Peyer's patch (tissue), 4 donors: ENCODE results near the gene PIP5K1C. TPM values are rescaled to one million over a fixed set of nuclear protein-coding genes. Genes with fewer than 3 reads are reported as not detected.
"Not testable (repeated sequence)": the region's sequence is repeated elsewhere in the genome, so short reads cannot be mapped to it uniquely, and the experiment has no call there.

Source experiments
- DNase-seq, 3 donors: peaks; one replicate each; pipeline ENCODE4 v3.0.0-alpha.2; 2017 to 2019
- H3K27ac ChIP-seq, 4 donors: fragments of 200-600 bp; sonication (generic); one replicate each; pipeline ENCODE4 v1.5.1; 2016 to 2019
- H3K27me3 ChIP-seq, 2 donors: fragments of 200-600 bp; sonication (generic); one replicate each; pipeline ENCODE4 v1.5.1; 2019
- H3K36me3 ChIP-seq, 3 donors: fragments of 200-600 bp; sonication (generic); one replicate each; pipeline ENCODE4 v1.5.1; 2016 to 2019
- H3K4me1 ChIP-seq, 4 donors: fragments of 200-600 bp; sonication (generic); one replicate each; pipeline ENCODE4 v1.5.1; 2016 to 2019
- H3K4me3 ChIP-seq, 4 donors: fragments of 200-600 bp; sonication (generic); 1 replicate in 3 of 4; 2 replicates in 1 of 4; pipeline ENCODE4 v1.5.1; 2016 to 2019; ENCODE audit warnings: mild to moderate bottlenecking in 1 of 4
- H3K9me3 ChIP-seq, 4 donors: fragments of 200-600 bp; sonication (generic); one replicate each; pipeline ENCODE4 v1.5.1; 2016 to 2019; ENCODE audit warnings: mild to moderate bottlenecking in 1 of 4
- POLR2A ChIP-seq, 2 donors: fragments of 450-650 bp; IDR thresholded peaks; one replicate each; pipeline ENCODE4 v1.5.1; 2017; ENCODE audit warnings: antibody characterized with exemption in 2 of 2, mild to moderate bottlenecking in 2 of 2, moderate library complexity in 2 of 2
- total RNA-seq, 4 donors: library from RNA; depleted of rRNA; stranded (reverse); fragments of >200 nt; gene quantifications; one replicate each; pipeline ENCODE4 v1.1.0, GENCODE V29; 2016
- TF ChIP-seq, protein P1 (sequence below), 6 experiments: fragments of 450-650 bp in 4 of 6; fragments of 200-600 bp in 2 of 6; sonication (generic) in 1 of 6; IDR thresholded peaks; one replicate each; pipeline ENCODE4 v1.5.1; 2017 to 2019; ENCODE audit warnings: antibody characterized with exemption in 6 of 6, mild to moderate bottlenecking in 3 of 6, moderate library complexity in 1 of 6

PIP5K1C gene
- total RNA-seq, 4 donors from 2014 or later = 22.6 to 27.2 (median 26.1) TPM

DNA sequence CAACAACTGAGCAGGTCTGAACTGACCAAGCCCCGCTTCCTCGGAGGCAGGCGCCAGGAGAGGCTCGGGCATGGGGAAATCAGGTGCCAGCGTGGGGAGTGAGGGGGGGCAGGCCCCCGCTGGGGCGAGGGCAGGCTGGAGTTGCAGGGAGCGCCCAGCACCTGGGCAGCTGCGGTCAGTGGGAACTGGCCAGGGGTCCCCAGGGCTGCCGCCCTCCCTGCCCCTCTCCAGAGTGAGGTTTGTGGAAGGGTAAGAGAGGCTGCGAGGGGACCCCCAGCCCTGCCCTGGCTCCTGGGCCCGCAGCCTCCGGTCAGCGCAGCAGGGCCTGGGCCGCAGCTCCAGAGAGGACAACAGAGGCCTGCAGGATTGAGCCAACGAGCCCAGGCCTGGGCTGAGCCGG lies 32.5 kb downstream of the PIP5K1C start:
- Histone ChIP-seq H3K36me3 (peaks cover 0 to 31% (median 0%) of the 10 kb centered on the region in 3 donors), H3K27ac (peak overlapping the region in 1 of 4 donors; percentile 92), H3K4me1 (peaks cover 0 to 56% (median 15%) of the 10 kb centered on the region in 4 donors), H3K27me3 (no peaks in the 10 kb centered on the region), H3K4me3 (no peak overlapping the region), H3K9me3 (no peaks in the 10 kb centered on the region)
- DNase-seq = no peak
- TF ChIP-seq POLR2A (IDR thresholded peaks at IDR 0.05) = no peak
- TF ChIP-seq, protein P1, sequence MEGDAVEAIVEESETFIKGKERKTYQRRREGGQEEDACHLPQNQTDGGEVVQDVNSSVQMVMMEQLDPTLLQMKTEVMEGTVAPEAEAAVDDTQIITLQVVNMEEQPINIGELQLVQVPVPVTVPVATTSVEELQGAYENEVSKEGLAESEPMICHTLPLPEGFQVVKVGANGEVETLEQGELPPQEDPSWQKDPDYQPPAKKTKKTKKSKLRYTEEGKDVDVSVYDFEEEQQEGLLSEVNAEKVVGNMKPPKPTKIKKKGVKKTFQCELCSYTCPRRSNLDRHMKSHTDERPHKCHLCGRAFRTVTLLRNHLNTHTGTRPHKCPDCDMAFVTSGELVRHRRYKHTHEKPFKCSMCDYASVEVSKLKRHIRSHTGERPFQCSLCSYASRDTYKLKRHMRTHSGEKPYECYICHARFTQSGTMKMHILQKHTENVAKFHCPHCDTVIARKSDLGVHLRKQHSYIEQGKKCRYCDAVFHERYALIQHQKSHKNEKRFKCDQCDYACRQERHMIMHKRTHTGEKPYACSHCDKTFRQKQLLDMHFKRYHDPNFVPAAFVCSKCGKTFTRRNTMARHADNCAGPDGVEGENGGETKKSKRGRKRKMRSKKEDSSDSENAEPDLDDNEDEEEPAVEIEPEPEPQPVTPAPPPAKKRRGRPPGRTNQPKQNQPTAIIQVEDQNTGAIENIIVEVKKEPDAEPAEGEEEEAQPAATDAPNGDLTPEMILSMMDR (IDR thresholded peaks at IDR 0.05) = no peak

DNA sequence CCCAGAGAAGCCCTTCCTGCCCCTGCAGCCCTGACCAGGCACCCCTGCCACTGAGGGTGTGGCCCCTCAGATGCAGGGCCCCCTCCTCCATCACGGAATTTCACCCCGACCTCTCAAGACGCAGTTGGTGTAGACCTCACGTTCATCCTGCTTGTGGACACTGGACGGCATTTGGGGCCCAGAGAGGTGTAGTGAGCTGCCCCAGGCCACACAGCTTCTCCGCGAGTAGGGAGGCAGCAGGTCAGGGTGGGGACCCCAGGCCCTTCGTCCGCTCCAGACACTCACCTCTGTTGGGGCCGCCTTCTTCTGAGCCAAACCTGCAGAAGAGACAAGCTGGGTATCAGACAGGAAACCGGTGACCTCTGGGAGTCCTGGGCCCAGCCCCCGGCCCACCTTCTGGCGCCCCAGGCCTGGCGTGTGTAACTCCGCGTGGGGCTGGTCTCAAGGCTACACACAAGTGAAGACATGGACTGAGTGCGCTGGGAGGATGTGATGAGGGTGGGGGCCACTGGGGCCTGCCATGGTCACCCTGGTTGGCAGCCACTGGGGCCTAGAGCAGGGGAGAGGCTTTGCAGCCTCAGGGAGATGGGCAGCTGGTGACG lies 33.1 kb downstream of the PIP5K1C start:
- Histone ChIP-seq H3K9me3 (no peaks in the 10 kb centered on the region), H3K27me3 (no peaks in the 10 kb centered on the region), H3K4me3 (no peak overlapping the region), H3K27ac (peak overlapping the region in 1 of 4 donors; percentile 92), H3K4me1 (peaks cover 0 to 52% (median 15%) of the 10 kb centered on the region in 4 donors), H3K36me3 (peaks cover 0 to 37% (median 0%) of the 10 kb centered on the region in 3 donors)
- DNase-seq = no peak
- no peak for TF ChIP-seq POLR2A (IDR thresholded peaks at IDR 0.05)
- TF ChIP-seq, protein P1 (IDR thresholded peaks at IDR 0.05) = no peak

DNA sequence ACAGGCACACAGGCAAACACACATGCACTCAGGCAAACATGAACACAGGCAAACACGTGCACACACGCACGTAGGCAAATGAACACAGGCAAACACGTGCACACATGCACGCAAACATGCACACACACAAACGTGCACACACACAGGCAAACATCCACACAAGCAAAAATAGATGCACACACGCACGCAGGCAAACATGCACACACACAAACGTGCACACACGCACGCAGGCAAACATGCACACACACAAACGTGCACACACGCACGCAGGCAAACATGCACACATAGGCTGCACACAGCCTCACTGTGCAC lies 33.8 kb downstream of the PIP5K1C start:
- H3K4me3 ChIP-seq, H3K9me3 ChIP-seq, H3K27ac ChIP-seq, H3K27me3 ChIP-seq, DNase-seq: not testable (repeated sequence)
- H3K36me3 ChIP-seq = peaks cover 0 to 44% (median 0%) of the 10 kb centered on the region in 3 donors
- peaks cover 0 to 45% (median 13%) of the 10 kb centered on the region in 4 donors for H3K4me1 ChIP-seq

DNA sequence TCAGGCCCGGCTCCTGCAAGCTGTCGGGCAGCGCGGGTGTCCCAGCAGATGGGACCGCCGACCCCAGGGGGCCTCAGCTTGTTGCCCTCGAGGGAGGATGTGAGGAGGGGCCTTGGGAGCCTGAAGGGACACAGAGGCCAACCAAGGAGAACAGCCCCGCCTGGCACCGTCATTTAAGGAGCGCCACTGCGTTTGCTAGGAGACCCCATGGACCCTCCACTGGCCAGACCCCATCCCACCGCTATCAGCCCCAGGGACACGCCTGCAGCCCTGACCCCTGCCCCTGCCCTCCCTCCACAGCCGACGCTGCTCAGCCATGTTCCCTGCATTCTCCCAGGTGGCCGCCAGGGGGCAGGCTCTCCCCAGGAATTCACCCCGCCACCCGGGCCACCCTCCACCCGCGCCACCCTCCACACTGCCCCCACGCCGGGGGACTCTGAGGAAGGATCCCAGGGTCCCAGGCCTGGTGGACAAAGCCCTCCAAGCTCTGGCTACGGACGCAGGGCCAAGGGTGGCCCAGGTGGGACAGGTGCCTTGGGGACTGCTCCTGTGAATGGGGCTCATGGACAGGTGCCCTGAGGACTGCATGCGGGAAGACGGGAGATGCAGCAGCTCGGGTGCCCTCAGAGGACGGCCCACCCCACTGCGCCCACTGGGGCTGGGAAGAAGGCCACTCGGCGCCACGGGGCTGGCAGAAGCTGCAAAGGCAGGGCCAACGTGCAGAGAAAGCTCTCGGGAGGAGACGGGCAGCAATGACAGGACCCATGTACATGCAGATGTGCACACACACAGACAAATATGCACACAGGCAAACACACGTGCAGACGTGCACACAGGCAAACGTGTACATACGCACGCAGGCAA lies 34.4 kb downstream of the PIP5K1C start:
- H3K4me1 ChIP-seq = peaks cover 0 to 39% (median 7%) of the 10 kb centered on the region in 4 donors
- no peaks in the 10 kb centered on the region for H3K9me3 ChIP-seq
- H3K27me3 ChIP-seq = no peaks in the 10 kb centered on the region
- peaks cover 0 to 50% (median 0%) of the 10 kb centered on the region in 3 donors for H3K36me3 ChIP-seq
- peak; percentile 71 to 86 (median 83) for DNase-seq
- TF ChIP-seq POLR2A (IDR thresholded peaks at IDR 0.05) = no peak
- TF ChIP-seq, protein P1 (IDR thresholded peaks at IDR 0.05) = peak; percentile 87 to 98 (median 91)
- peak overlapping the region in 1 of 4 donors; percentile 26 for H3K4me3 ChIP-seq
- peak overlapping the region in 1 of 4 donors; percentile 63 for H3K27ac ChIP-seq

DNA sequence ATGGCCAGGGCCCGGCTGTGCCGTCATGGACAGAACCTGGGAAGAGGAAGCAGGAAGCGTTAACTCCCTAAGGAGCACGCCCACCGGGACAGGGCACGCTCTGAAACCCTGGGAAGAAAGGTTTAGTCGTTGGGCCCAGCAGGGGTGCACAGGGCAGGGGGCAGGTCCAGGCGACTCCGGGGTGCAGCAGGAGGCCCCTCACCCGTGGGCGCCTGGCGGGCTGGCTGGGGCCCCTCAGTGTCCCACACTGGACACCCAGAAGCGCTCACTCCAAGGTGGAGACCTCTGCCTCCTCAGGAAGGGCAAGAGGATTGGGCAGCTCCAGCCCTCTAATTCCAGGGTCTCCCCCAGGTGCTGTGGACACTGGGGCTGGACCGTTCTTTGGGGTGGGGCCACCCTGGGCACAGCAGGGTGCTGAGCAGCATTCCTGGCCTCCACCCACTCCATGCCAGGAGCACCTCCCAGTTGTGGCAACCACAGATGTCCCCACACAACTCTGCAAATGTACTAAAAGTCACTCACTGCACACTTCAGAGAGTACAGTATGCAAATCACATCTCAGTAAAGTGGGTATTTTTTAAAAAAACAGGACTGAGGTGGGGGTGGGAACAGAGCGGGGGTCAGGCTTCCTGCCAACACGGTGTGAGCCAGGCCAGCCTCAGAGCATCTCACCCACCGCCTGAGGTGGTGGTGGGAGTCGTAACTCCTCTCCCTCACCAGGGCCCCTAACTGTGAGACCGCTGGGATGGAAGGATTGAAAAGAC lies 35.2 kb downstream of the PIP5K1C start:
- peaks cover 0 to 51% (median 0%) of the 10 kb centered on the region in 3 donors for H3K36me3 ChIP-seq
- DNase-seq = peak in 1 of 3 donors; percentile 24

More for the DNA sequence above, 35.2 kb downstream of the PIP5K1C start:
- Histone ChIP-seq H3K27me3 (no peaks in the 10 kb centered on the region), H3K27ac (peak overlapping the region in 1 of 4 donors; percentile 63), H3K4me3 (peak overlapping the region in 1 of 4 donors; percentile 26), H3K9me3 (no peaks in the 10 kb centered on the region), H3K4me1 (peaks cover 0 to 32% (median 1%) of the 10 kb centered on the region in 4 donors)
- TF ChIP-seq POLR2A (IDR thresholded peaks at IDR 0.05) = no peak
- TF ChIP-seq, protein P1 (IDR thresholded peaks at IDR 0.05) = no peak
